Measurements from ENCODE around the gene MAPK11.
A peak's percentile ranks its signal among the peaks of the same experiment; 100 is the strongest.
"Not testable (repeated sequence)": the region's sequence is repeated elsewhere in the genome, so short reads cannot be mapped to it uniquely, and the experiment has no call there.

The MAPK11 gene

DNA sequence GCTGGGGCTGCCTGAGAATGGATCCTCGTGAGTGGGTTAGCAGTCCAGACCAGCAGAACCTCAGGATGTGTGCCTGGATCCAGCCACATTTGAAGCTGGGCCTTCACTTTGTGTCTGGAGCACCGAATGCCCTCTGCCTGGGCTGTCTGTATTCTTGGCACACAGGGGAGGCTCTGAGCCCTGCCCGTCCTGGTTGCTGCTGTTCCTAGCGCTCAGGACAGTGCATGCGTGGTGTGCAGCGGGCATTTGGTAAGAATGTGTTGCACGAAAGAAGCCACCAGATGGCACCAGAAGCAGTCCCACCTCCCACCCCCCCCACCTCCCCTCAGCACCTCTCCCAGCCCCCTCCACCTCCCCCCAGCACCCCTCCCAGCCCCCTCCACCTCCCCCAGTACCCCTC lies 4.1 kb upstream of the MAPK11 start:
- no peak overlapping the region for H3K4me3 ChIP-seq (replicated peaks in 1 of 2; ENCODE audit: low read depth in 2 of 2, low read length in 2 of 2)
- DNase-seq (ENCODE audit: low read depth in 2 of 2) = peak; percentile 51 to 73
- TF ChIP-seq, protein P1, sequence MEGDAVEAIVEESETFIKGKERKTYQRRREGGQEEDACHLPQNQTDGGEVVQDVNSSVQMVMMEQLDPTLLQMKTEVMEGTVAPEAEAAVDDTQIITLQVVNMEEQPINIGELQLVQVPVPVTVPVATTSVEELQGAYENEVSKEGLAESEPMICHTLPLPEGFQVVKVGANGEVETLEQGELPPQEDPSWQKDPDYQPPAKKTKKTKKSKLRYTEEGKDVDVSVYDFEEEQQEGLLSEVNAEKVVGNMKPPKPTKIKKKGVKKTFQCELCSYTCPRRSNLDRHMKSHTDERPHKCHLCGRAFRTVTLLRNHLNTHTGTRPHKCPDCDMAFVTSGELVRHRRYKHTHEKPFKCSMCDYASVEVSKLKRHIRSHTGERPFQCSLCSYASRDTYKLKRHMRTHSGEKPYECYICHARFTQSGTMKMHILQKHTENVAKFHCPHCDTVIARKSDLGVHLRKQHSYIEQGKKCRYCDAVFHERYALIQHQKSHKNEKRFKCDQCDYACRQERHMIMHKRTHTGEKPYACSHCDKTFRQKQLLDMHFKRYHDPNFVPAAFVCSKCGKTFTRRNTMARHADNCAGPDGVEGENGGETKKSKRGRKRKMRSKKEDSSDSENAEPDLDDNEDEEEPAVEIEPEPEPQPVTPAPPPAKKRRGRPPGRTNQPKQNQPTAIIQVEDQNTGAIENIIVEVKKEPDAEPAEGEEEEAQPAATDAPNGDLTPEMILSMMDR (IDR thresholded peaks at IDR 0.05; ENCODE audit: low read depth, low read length) = peak; percentile 13

DNA sequence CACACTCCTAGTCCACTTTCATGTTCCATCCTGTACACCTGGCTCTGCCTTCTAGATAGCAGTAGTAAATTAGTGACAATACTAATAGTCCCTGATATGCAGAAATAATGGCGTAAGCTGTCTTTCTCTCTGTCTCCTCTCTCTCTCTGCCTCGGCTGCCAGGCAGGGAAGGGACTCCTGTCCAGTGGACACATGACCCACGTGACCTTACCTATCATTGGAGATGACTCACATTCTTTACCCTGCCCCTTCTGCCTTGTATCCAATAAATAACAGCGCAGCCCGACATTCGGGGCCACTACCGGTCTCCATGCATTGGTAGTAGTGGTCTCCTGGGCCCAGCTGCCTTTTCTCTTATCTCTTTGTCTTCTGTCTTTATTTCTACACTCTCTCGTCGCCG lies 3.6 kb upstream of the MAPK11 start:
- DNase-seq (ENCODE audit: low read depth in 2 of 2) = not testable (repeated sequence)

DNA sequence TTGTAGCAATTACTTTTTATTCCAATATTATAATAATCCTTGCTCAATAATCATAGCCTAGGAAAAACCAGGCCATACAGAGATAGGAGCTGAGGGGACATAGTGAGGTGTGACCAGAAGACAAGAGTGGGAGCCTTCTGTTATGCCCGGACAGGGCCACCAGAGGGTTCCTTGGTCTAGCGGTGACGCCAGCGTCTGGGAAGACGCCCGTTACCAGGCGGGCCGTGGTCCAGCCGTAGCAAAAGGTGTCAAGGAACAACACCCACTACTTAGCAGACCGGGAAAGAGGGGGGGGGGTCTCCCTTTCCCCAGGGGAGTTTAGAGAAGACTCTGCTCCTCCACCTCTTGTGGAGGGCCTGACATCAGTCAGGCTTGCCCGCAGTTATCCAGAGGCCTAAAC lies 3.2 kb upstream of the MAPK11 start:
- DNase-seq (ENCODE audit: low read depth in 2 of 2); H3K4me3 ChIP-seq (replicated peaks in 1 of 2; ENCODE audit: low read depth in 2 of 2, low read length in 2 of 2): not testable (repeated sequence)

More for the DNA sequence above, 3.6 kb upstream of the MAPK11 start:
- not testable (repeated sequence) for H3K4me3 ChIP-seq (replicated peaks in 1 of 2; ENCODE audit: low read depth in 2 of 2, low read length in 2 of 2)

DNA sequence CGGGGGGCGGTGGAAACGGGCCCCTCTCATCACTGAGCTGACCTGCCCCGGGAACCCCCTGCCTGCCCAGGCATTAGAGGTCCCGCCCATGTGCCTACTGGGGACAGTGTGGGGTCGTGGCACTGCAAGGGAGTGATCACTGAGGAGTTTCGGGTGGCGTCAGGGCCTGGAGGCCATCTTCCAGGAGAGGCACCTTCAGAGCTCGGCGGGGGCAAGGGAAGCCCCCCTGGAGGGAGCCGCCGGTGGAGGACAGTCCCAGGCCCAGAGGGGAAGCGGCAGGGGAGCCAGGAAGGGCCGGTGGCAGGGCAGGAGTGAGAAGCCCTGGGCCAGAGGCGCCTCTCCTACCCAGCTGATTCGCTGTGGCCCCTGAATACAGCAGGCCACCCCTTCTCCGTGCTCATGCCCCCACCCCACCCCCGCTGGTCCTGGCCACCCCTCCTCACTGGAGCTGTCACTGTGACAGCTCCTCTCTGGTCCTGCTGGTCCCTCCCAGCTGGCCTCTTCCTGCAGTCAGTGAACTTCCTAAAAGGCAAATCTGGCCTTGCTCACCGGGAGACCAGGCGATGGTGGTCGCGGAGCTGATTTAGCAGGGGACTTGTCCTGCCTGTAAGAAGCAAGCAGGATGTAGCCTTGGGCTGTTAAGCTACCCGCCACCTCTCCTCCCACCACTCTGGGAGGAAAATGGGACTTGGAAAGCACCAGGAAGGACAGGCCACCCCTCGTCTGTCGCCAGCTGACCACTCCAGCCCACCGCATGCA lies 2.0 kb upstream of the MAPK11 start:
- no peak for DNase-seq (ENCODE audit: low read depth in 2 of 2)
- H3K4me3 ChIP-seq (replicated peaks in 1 of 2; ENCODE audit: low read depth in 2 of 2, low read length in 2 of 2) = no peak overlapping the region
- TF ChIP-seq, protein P1 (IDR thresholded peaks at IDR 0.05; ENCODE audit: low read depth, low read length) = no peak

DNA sequence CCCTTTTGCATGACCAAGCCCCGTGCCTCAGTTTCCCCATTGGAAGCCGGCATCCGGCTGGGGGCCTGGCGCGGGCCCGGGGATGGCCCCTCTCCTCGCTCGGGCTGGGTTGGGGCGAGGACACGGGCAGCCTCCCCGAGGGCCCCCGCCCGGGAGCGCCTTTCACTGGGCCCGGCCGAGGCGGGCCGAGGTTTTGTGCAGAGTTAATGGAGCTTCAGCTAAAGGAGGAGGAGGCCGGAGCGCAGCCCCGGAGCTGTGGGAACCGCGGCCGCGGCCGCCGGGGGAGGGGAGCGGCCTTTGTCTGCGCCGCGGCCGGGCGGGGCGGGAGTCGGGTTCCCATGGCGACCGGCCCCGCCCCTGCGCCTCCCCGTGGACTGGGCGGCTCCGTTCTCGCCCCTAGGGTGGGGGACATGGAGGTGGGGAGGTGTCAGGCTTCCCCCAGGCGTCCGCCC lies 1.4 kb upstream of the MAPK11 start:
- H3K4me3 ChIP-seq (replicated peaks in 1 of 2; ENCODE audit: low read depth in 2 of 2, low read length in 2 of 2) = peak overlapping the region; percentile 34 to 47
- TF ChIP-seq, protein P1 (IDR thresholded peaks at IDR 0.05; ENCODE audit: low read depth, low read length) = no peak
- peak; percentile 56 to 71 for DNase-seq (ENCODE audit: low read depth in 2 of 2)

DNA sequence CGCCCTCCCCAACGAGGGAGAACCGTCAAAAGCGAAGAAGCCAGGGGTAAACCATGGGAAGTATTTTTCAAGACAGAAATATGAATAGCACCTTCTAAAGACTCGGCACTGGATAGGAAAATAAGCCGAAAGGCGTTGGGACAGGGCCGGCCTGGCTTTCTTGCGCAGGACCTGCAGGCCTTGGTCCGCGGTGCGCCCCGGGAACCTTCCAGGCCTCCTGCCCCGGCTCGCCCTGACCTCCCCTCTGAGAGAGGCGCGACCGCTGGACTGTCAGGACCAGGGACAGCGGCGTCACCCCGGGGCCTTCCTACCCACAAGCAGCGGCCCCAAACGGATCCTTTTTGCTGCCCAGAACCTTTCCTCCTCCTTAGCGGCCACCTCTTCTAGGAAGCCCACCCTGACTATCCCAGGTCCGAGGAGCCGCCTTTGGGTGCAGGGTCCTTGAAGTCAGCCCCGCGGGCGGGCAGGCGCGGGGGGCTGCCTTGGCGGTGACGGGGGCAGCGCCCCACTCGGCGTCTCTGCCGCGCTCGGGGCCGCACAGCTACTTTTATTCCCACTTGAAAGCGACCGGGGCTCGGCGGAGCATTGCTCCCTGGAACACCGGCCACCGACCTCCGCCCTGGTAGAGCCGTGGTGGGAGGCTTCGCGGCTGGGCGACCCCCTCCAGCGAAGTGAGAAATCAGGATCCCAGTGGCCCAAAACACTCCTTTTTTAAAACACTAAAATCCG lies 650 bp upstream of the MAPK11 start:
- peak; percentile 72 to 73 for DNase-seq (ENCODE audit: low read depth in 2 of 2)
- TF ChIP-seq, protein P1 (IDR thresholded peaks at IDR 0.05; ENCODE audit: low read depth, low read length) = no peak
- H3K4me3 ChIP-seq (replicated peaks in 1 of 2; ENCODE audit: low read depth in 2 of 2, low read length in 2 of 2) = peak overlapping the region; percentile 47 to 57

DNA sequence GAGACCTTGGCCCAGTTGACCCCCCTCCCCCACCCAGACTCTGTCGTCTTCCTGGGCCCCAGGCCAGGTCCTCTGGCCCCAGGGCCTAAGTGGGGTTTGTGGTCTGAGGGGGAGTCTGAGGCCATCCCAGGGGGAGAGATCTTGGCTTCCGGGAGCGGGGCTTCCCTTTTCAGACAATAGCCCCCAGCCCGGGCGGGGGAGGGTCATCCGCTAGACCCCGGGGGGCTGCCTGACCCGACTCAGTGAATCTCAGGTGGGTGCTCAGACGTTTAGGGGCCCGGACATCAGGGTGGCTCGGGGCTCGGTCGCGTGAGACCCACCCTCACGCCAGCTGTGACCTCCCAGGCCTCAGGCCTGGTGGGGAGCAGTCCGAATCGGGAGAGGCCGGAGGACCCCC lies 609 bp downstream of the MAPK11 start:
- peak overlapping the region; percentile 25 to 57 for H3K4me3 ChIP-seq (replicated peaks in 1 of 2; ENCODE audit: low read depth in 2 of 2, low read length in 2 of 2)
- TF ChIP-seq, protein P1 (IDR thresholded peaks at IDR 0.05; ENCODE audit: low read depth, low read length) = no peak
- no peak for DNase-seq (ENCODE audit: low read depth in 2 of 2)
